ENCODE measurements around the gene ACBD4. TPM values are rescaled to one million over a fixed set of nuclear protein-coding genes. Genes with fewer than 3 reads are reported as not detected.

ACBD4 gene
- polyA plus RNA-seq, 1 donor from 2014 or later: 3.1 TPM

DNA sequence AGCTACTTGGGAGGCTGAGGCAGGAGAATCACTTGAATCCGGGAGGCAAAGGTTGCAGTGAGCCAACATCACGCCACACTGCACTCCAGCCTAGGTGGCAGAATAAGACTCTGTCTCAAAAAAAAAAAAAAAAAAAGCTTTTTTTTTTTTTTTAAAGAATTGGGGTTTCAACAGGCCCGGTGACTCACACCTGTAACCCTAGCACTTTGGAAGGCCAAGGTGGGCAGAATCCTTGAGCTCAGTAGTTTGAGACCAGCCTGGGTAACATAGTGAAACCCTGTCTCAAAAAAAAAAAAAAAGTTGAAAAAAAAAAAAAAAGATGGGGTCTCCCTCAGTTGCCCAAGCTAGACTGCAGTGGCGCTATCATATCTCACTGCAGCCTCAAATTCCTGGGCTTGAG lies 19.5 kb downstream of the ACBD4 start:
- no peaks in the 10 kb centered on the region for H3K36me3 ChIP-seq (ENCODE audit: insufficient read depth, low read length)
- no peaks in the 10 kb centered on the region for H3K9me2 ChIP-seq (ENCODE audit: insufficient read depth, low read length)
- no peak overlapping the region for H3K9ac ChIP-seq (ENCODE audit: low read length)
- H3K79me2 ChIP-seq (replicated peaks; ENCODE audit: insufficient read depth, low read length): peaks cover 28% of the 10 kb centered on the region
- H3K4me3 ChIP-seq (ENCODE audit: low read length): no peak overlapping the region
- no peak overlapping the region for H2AFZ ChIP-seq (ENCODE audit: low read depth, low read length)
- H3K4me2 ChIP-seq (ENCODE audit: low read length): no peak overlapping the region
- TF ChIP-seq, protein P1, sequence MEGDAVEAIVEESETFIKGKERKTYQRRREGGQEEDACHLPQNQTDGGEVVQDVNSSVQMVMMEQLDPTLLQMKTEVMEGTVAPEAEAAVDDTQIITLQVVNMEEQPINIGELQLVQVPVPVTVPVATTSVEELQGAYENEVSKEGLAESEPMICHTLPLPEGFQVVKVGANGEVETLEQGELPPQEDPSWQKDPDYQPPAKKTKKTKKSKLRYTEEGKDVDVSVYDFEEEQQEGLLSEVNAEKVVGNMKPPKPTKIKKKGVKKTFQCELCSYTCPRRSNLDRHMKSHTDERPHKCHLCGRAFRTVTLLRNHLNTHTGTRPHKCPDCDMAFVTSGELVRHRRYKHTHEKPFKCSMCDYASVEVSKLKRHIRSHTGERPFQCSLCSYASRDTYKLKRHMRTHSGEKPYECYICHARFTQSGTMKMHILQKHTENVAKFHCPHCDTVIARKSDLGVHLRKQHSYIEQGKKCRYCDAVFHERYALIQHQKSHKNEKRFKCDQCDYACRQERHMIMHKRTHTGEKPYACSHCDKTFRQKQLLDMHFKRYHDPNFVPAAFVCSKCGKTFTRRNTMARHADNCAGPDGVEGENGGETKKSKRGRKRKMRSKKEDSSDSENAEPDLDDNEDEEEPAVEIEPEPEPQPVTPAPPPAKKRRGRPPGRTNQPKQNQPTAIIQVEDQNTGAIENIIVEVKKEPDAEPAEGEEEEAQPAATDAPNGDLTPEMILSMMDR (IDR thresholded peaks at IDR 0.05; ENCODE audit: poor library complexity, severe bottlenecking): no peak
- H3K9me3 ChIP-seq (ENCODE audit: low read length): no peaks in the 10 kb centered on the region
- no peak overlapping the region for H3K27ac ChIP-seq (ENCODE audit: low read length)
- no peaks in the 10 kb centered on the region for H3K27me3 ChIP-seq (ENCODE audit: insufficient read depth, low read depth, low read length)
- peaks cover 4% of the 10 kb centered on the region for H4K20me1 ChIP-seq (ENCODE audit: insufficient read depth)
- no peaks in the 10 kb centered on the region for H3F3A ChIP-seq (ENCODE audit: insufficient read depth, low read length, poor library complexity, severe bottlenecking)

DNA sequence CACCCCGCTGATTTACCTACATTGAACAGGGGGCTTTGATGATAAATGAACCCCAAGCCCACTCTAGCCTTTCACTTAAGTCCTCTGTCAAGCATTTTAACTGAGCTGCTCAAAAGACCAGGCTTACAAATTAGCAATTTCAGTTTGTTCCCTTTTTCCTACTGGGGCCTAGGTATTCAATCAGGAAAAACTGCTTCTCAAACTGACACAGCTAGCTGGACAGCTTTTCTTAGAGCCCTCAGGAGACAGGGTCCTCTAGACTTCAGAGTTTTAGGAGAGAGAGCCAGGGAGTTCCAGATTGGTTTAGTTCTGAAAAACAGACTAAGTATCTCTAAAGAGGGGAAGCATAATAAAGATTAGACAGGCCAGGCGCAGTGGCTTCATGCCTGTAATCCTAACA lies 20.0 kb downstream of the ACBD4 start:
- Histone ChIP-seq H3K27ac (ENCODE audit: low read length) (no peak overlapping the region), H3K9ac (ENCODE audit: low read length) (no peak overlapping the region), H3K9me2 (ENCODE audit: insufficient read depth, low read length) (no peaks in the 10 kb centered on the region), H3K27me3 (ENCODE audit: insufficient read depth, low read depth, low read length) (no peaks in the 10 kb centered on the region), H3K4me2 (ENCODE audit: low read length) (no peak overlapping the region), H3K36me3 (ENCODE audit: insufficient read depth, low read length) (no peaks in the 10 kb centered on the region), H4K20me1 (ENCODE audit: insufficient read depth) (peaks cover 4% of the 10 kb centered on the region), H3K79me2 (replicated peaks; ENCODE audit: insufficient read depth, low read length) (peaks cover 28% of the 10 kb centered on the region), H2AFZ (ENCODE audit: low read depth, low read length) (no peak overlapping the region), H3K9me3 (ENCODE audit: low read length) (no peaks in the 10 kb centered on the region), H3F3A (ENCODE audit: insufficient read depth, low read length, poor library complexity, severe bottlenecking) (no peaks in the 10 kb centered on the region), H3K4me3 (ENCODE audit: low read length) (no peak overlapping the region)
- no peak for TF ChIP-seq EZH2 (IDR thresholded peaks at IDR 0.05; ENCODE audit: borderline replicate concordance, insufficient read depth, low read length, poor library complexity, severe bottlenecking)
- TF ChIP-seq POLR2AphosphoS5 (IDR thresholded peaks at IDR 0.05): no peak
- no peak for TF ChIP-seq SMC3 (conservative IDR thresholded peaks at IDR 0.05; ENCODE audit: poor library complexity)
- no peak for TF ChIP-seq EP300 (conservative IDR thresholded peaks at IDR 0.05; ENCODE audit: poor library complexity, severe bottlenecking)
- TF ChIP-seq, protein P1 (IDR thresholded peaks at IDR 0.05; ENCODE audit: poor library complexity, severe bottlenecking): no peak
- no peak for TF ChIP-seq MXI1 (conservative IDR thresholded peaks at IDR 0.05; ENCODE audit: poor library complexity, severe bottlenecking)

DNA sequence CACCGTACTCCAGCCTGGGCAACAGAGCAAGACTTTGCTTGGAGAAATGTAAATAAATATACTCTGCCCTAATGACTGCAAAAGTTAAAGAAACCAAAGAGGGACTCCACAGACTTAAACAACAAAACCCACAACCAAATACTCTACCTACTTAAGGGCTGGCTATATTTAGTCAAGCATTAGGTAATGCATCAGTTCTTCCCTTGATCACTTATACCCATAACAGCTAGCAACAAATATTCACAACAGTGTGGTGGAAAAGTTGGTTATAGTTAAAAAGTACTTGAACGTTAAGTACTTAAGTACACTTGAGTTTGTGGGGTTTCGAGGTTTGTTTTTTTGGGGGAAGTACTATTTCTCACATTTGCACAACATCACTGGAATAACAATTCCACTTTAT lies 20.8 kb downstream of the ACBD4 start:
- no peak overlapping the region for H2AFZ ChIP-seq (ENCODE audit: low read depth, low read length)
- no peaks in the 10 kb centered on the region for H3F3A ChIP-seq (ENCODE audit: insufficient read depth, low read length, poor library complexity, severe bottlenecking)
- no peak overlapping the region for H3K9ac ChIP-seq (ENCODE audit: low read length)
- no peak overlapping the region for H3K4me3 ChIP-seq (ENCODE audit: low read length)
- no peaks in the 10 kb centered on the region for H4K20me1 ChIP-seq (ENCODE audit: insufficient read depth)
- H3K79me2 ChIP-seq (replicated peaks; ENCODE audit: insufficient read depth, low read length): peaks cover 23% of the 10 kb centered on the region
- H3K27ac ChIP-seq (ENCODE audit: low read length): no peak overlapping the region
- no peak overlapping the region for H3K4me2 ChIP-seq (ENCODE audit: low read length)
- H3K9me3 ChIP-seq (ENCODE audit: low read length): no peaks in the 10 kb centered on the region
- no peak for TF ChIP-seq EP300 (conservative IDR thresholded peaks at IDR 0.05; ENCODE audit: poor library complexity, severe bottlenecking)
- TF ChIP-seq, protein P1 (IDR thresholded peaks at IDR 0.05; ENCODE audit: poor library complexity, severe bottlenecking): no peak
- TF ChIP-seq POLR2AphosphoS5 (IDR thresholded peaks at IDR 0.05): no peak
- no peak for TF ChIP-seq EZH2 (IDR thresholded peaks at IDR 0.05; ENCODE audit: borderline replicate concordance, insufficient read depth, low read length, poor library complexity, severe bottlenecking)
- no peak for TF ChIP-seq SMC3 (conservative IDR thresholded peaks at IDR 0.05; ENCODE audit: poor library complexity)
- no peak for TF ChIP-seq TAF1 (IDR thresholded peaks at IDR 0.05; ENCODE audit: low read depth)
- TF ChIP-seq RAD21 (conservative IDR thresholded peaks at IDR 0.05): no peak
- TF ChIP-seq MXI1 (conservative IDR thresholded peaks at IDR 0.05; ENCODE audit: poor library complexity, severe bottlenecking): no peak
- TF ChIP-seq, protein P2, sequence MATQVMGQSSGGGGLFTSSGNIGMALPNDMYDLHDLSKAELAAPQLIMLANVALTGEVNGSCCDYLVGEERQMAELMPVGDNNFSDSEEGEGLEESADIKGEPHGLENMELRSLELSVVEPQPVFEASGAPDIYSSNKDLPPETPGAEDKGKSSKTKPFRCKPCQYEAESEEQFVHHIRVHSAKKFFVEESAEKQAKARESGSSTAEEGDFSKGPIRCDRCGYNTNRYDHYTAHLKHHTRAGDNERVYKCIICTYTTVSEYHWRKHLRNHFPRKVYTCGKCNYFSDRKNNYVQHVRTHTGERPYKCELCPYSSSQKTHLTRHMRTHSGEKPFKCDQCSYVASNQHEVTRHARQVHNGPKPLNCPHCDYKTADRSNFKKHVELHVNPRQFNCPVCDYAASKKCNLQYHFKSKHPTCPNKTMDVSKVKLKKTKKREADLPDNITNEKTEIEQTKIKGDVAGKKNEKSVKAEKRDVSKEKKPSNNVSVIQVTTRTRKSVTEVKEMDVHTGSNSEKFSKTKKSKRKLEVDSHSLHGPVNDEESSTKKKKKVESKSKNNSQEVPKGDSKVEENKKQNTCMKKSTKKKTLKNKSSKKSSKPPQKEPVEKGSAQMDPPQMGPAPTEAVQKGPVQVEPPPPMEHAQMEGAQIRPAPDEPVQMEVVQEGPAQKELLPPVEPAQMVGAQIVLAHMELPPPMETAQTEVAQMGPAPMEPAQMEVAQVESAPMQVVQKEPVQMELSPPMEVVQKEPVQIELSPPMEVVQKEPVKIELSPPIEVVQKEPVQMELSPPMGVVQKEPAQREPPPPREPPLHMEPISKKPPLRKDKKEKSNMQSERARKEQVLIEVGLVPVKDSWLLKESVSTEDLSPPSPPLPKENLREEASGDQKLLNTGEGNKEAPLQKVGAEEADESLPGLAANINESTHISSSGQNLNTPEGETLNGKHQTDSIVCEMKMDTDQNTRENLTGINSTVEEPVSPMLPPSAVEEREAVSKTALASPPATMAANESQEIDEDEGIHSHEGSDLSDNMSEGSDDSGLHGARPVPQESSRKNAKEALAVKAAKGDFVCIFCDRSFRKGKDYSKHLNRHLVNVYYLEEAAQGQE (IDR thresholded peaks at IDR 0.05; ENCODE audit: borderline replicate concordance): no peak
- no peaks in the 10 kb centered on the region for H3K36me3 ChIP-seq (ENCODE audit: insufficient read depth, low read length)
- H3K9me2 ChIP-seq (ENCODE audit: insufficient read depth, low read length): no peaks in the 10 kb centered on the region
- no peaks in the 10 kb centered on the region for H3K27me3 ChIP-seq (ENCODE audit: insufficient read depth, low read depth, low read length)

All from neural cell (in vitro differentiated cells).